Astrocyte (in vitro differentiated cells and primary cell): ENCODE results near the gene EML1.

ENCODE experiments used
- CTCF ChIP-seq: IDR thresholded peaks from 2 replicates; pipeline ENCODE4 v1.5.1; 2011; ENCODE audit warnings: low read depth, mild to moderate bottlenecking, inconsistent platforms, low read length, moderate library complexity; ENCODE audit not compliant: insufficient read depth
- EZH2 ChIP-seq: IDR thresholded peaks from 2 replicates; pipeline ENCODE4 v1.6.1; 2012; ENCODE audit warnings: mild to moderate bottlenecking, low read length, inconsistent platforms; ENCODE audit not compliant: insufficient read depth

- TF ChIP-seq CTCF (peak; percentile 69), EZH2 (no peak)
Measured at GRCh38 chr14:99946652-99947489, 153.7 kb downstream of the EML1 start.
